BJ (cell line): ENCODE data around the gene GGTLC1. TPM values are rescaled to one million over a fixed set of nuclear protein-coding genes. Genes with fewer than 3 reads are reported as not detected.

Experiments used
- CTCF ChIA-PET: fragments of 350-600 bp; formaldehyde crosslinking; extraction: SDS; loops from one replicate; lab custom pipeline; 2021; ENCODE audit warnings: antibody characterized with exemption, inconsistent platforms; lab: Yijun Ruan, JAX
- POLR2A ChIA-PET: fragments of 300-600 bp; sonication (Branson Sonifier 250); formaldehyde crosslinking; extraction: SDS; loops from one replicate; lab custom pipeline; 2021; ENCODE audit warnings: antibody characterized with exemption; lab: Charles Lee
- DNase-seq: peaks from one replicate; pipeline ENCODE4 v3.0.0-alpha.2; 2011; ENCODE audit warnings: low read depth
- H3K27me3 ChIP-seq: 2 replicates; pipeline ENCODE4 v1.6.0; 2011; ENCODE audit warnings: low read length; ENCODE audit not compliant: control insufficient read depth, insufficient read depth
- H3K36me3 ChIP-seq: 2 replicates; pipeline ENCODE4 v1.5.1; 2011; ENCODE audit warnings: low read length; ENCODE audit not compliant: control insufficient read depth, insufficient read depth
- H3K4me3 ChIP-seq: 2 replicates; pipeline ENCODE4 v1.5.1; 2011; ENCODE audit warnings: low read depth, mild to moderate bottlenecking, control low read depth, low read length
- CTCF ChIP-seq: IDR thresholded peaks from 2 replicates; pipeline ENCODE4 v1.5.1; 2011; ENCODE audit warnings: low read depth, mild to moderate bottlenecking, control low read depth, inconsistent platforms, low read length, moderate library complexity; ENCODE audit not compliant: insufficient read depth
- polyA plus RNA-seq: library from polyadenylated mRNA; depleted of rRNA; stranded (reverse); fragments of >200 nt; gene quantifications from 2 replicates; pipeline ENCODE4 v1.2.3, GENCODE V29; 2011

GGTLC1 gene
- polyA plus RNA-seq, 1 experiment, result not detected

GRCh38 chr20:23974966-23975365 is 13.6 kb downstream of the GGTLC1 start:
- TF ChIP-seq CTCF, result no peak
- Histone ChIP-seq H3K27me3 (no peaks in the 10 kb centered on the region), H3K4me3 (no peak overlapping the region), H3K36me3 (no peaks in the 10 kb centered on the region)
- CTCF ChIA-PET, result interaction anchor here (0.6 to 1.7 kb wide), 2 partner anchors 307 to 678 kb away, joined by 3 read pairs; no protein-coding TSS in a partner anchor
- no peak for DNase-seq
- POLR2A ChIA-PET, result no interaction called here

DNA sequence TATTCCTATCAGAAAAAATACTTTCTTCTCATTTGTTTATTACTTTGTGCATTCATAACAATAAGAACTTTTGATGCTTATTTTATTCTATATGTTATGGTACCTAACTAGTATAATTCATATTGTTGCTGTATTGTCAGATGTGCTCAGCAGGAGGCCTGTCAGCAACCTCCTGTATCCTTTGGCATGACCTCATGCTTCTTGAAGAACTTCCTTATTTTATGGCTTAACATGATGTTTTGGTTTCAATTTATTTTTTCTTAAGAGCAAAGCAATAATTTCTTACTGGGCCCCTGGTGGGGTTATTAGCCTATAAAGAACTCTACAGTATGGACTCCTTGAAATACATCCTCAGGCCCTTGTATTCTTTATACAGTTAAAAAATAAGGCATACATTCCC is 17.3 kb downstream of the GGTLC1 start:
- no peaks in the 10 kb centered on the region for H3K36me3 ChIP-seq
- DNase-seq, result no peak
- POLR2A ChIA-PET, result no interaction called here
- H3K27me3 ChIP-seq, result no peaks in the 10 kb centered on the region
- no peak overlapping the region for H3K4me3 ChIP-seq
- no peak for TF ChIP-seq CTCF
- CTCF ChIA-PET, result no interaction called here

- Histone ChIP-seq H3K4me3 (no peak overlapping the region), H3K27me3 (no peaks in the 10 kb centered on the region), H3K36me3 (no peaks in the 10 kb centered on the region)
- no peak for TF ChIP-seq CTCF
- DNase-seq, result no peak
- ChIA-PET POLR2A (no interaction called here), CTCF (interaction anchor here (0.9 to 1.2 kb wide), 2 partner anchors 8 to 17 kb away, joined by 3 read pairs; no protein-coding TSS in a partner anchor)
Measured at GRCh38 chr20:23970049-23970448, 18.5 kb downstream of the GGTLC1 start.

DNA sequence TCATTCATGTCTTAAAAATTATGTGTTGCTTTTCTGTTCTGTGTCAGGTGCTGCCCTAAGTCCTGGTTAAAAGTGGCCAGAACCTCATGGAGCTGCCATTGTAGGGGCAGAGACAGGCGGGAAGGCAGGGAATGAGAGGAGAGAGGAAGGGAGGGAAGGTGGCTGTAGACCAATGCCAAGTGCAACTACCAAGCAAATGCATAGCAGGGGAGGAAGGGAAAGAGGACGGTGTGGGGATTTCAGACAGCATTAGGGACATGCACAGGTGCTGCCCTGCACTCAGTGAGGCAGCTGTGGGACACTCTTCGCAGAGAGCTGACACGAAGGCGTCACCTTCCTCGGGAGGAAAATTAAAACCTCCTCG is 21.0 kb downstream of the GGTLC1 start:
- ChIA-PET CTCF (no interaction called here), POLR2A (no interaction called here)
- Histone ChIP-seq H3K36me3 (no peaks in the 10 kb centered on the region), H3K4me3 (no peak overlapping the region), H3K27me3 (no peaks in the 10 kb centered on the region)
- no peak for TF ChIP-seq CTCF
- no peak for DNase-seq

- CTCF ChIA-PET, result no interaction called here
- TF ChIP-seq CTCF, result no peak
- no peak overlapping the region for H3K4me3 ChIP-seq
- DNase-seq, result no peak
- H3K36me3 ChIP-seq, result no peaks in the 10 kb centered on the region
- H3K27me3 ChIP-seq, result no peaks in the 10 kb centered on the region
- POLR2A ChIA-PET, result no interaction called here
Measured at GRCh38 chr20:23966927-23967615, 21.5 kb downstream of the GGTLC1 start.
